H1 (cell line): ENCODE results near the gene CLIC1. TPM values are rescaled to one million over a fixed set of nuclear protein-coding genes. Genes with fewer than 3 reads are reported as not detected.
A peak's percentile ranks its signal among the peaks of the same experiment; 100 is the strongest.

Source experiments
- CTCF ChIA-PET: fragments of 300-600 bp; sonication (Branson Sonifier 250); formaldehyde crosslinking; loops from one replicate; lab custom pipeline; 2021; ENCODE audit not compliant: partially characterized antibody; lab: Charles Lee
- POLR2A ChIA-PET: fragments of 300-600 bp; sonication (Branson Sonifier 250); formaldehyde crosslinking; loops from one replicate; lab custom pipeline; 2021; ENCODE audit warnings: inconsistent platforms; ENCODE audit not compliant: partially characterized antibody; lab: Charles Lee
- DNase-seq, 2 experiments: peaks; one replicate each; pipeline versions ENCODE4 v3.0.0 to v3.0.0-alpha.2; 2010 to 2022; ENCODE audit warnings: low spot score in 2 of 2, low read depth in 1 of 2, mixed read lengths in 1 of 2
- FAIRE-seq: peaks from 2 replicates; lab custom pipeline; 2011; peaks lifted over from hg19 to GRCh38; lab: Jason Lieb, UNC
- H2AFZ ChIP-seq: 2 replicates; pipeline ENCODE4 v1.8.1; 2012; ENCODE audit warnings: low read length, inconsistent platforms
- H2AK5ac ChIP-seq: 2 replicates; pipeline ENCODE4 v1.6.1; 2013; ENCODE audit warnings: low read depth, low read length
- H2BK120ac ChIP-seq: replicated peaks from 2 replicates; pipeline ENCODE3; 2013; ENCODE audit warnings: low read depth, low read length, inconsistent platforms
- H2BK12ac ChIP-seq: 2 replicates; pipeline ENCODE4 v1.6.1; 2013; ENCODE audit warnings: low read depth, low read length
- H2BK15ac ChIP-seq: 2 replicates; pipeline ENCODE4 v1.6.1; 2013; ENCODE audit warnings: low read length
- H2BK20ac ChIP-seq: 2 replicates; pipeline ENCODE4 v1.6.1; 2013; ENCODE audit warnings: low read length
- H2BK5ac ChIP-seq: 2 replicates; pipeline ENCODE4 v1.6.1; 2013; ENCODE audit warnings: low read depth, low read length
- H3K14ac ChIP-seq: 2 replicates; pipeline ENCODE4 v1.6.1; 2013; ENCODE audit warnings: inconsistent platforms; ENCODE audit not compliant: insufficient read length
- H3K18ac ChIP-seq: 2 replicates; pipeline ENCODE4 v1.6.1; 2013; ENCODE audit warnings: low read length; ENCODE audit errors: extremely low read depth
- H3K23ac ChIP-seq: 2 replicates; pipeline ENCODE4 v1.6.1; 2013; ENCODE audit warnings: inconsistent platforms; ENCODE audit not compliant: insufficient read length
- H3K23me2 ChIP-seq: 2 replicates; pipeline ENCODE4 v1.6.1; 2013; ENCODE audit warnings: low read depth, low read length
- H3K27ac ChIP-seq: 2 replicates; pipeline ENCODE4 v1.6.1; 2011; ENCODE audit warnings: low read depth, low read length, inconsistent platforms
- H3K27me3 ChIP-seq, 4 experiments: replicated peaks in 1 of 4; 1 replicate in 1 of 4; 2 replicates in 3 of 4; pipeline versions ENCODE4 v1.6.1 to v1.8.1; 2011 to 2013; ENCODE audit warnings: low read length in 3 of 4, mild to moderate bottlenecking in 3 of 4, inconsistent platforms in 2 of 4, mixed read lengths in 2 of 4, moderate library complexity in 1 of 4; ENCODE audit not compliant: control insufficient read depth in 3 of 4, insufficient read depth in 3 of 4; ENCODE audit errors: extremely low read depth in 1 of 4
- H3K36me3 ChIP-seq, 4 experiments: 2 replicates each; pipeline versions ENCODE4 v1.6.1 to v1.8.1; 2011 to 2013; ENCODE audit warnings: mild to moderate bottlenecking in 4 of 4, low read length in 3 of 4, moderate library complexity in 2 of 4, control low read depth in 1 of 4, inconsistent platforms in 1 of 4; ENCODE audit not compliant: insufficient read depth in 4 of 4, control insufficient read depth in 2 of 4
- H3K4ac ChIP-seq: replicated peaks from 2 replicates; pipeline ENCODE3; 2013; ENCODE audit warnings: low read length, low read depth, mixed read lengths, inconsistent platforms; ENCODE audit not compliant: insufficient read length
- H3K4me1 ChIP-seq, 4 experiments: replicated peaks in 1 of 4; 1 replicate in 1 of 4; 2 replicates in 3 of 4; pipeline versions ENCODE4 v1.6.1 to v1.8.1; 2011 to 2013; ENCODE audit warnings: low read length in 3 of 4, inconsistent platforms in 2 of 4, mixed read lengths in 1 of 4; ENCODE audit not compliant: insufficient read depth in 4 of 4, control insufficient read depth in 3 of 4
- H3K4me2 ChIP-seq, 2 experiments: 2 replicates each; pipeline versions ENCODE4 v1.6.1 to v1.8.1; 2011 to 2013; ENCODE audit warnings: low read depth in 2 of 2, low read length in 2 of 2, control low read depth in 1 of 2, inconsistent platforms in 1 of 2, mild to moderate bottlenecking in 1 of 2; ENCODE audit not compliant: insufficient read depth in 1 of 2
- H3K4me3 ChIP-seq, 4 experiments: fragments of 200-600, 300-600 bp in 1 of 4; sonication (generic), shearing (Covaris generic), sonication (Bioruptor Twin) in 1 of 4; 2 replicates each; pipeline versions ENCODE4 v1.5.1 to v1.8.1; 2011 to 2016; ENCODE audit warnings: low read length in 4 of 4, low read depth in 3 of 4, control low read depth in 2 of 4, inconsistent platforms in 2 of 4, mild to moderate bottlenecking in 2 of 4, mixed read lengths in 1 of 4, moderate library complexity in 1 of 4; ENCODE audit not compliant: insufficient read depth in 2 of 4; ENCODE audit errors: extremely low read depth in 1 of 4
- H3K56ac ChIP-seq: replicated peaks from 2 replicates; pipeline ENCODE3; 2013; ENCODE audit warnings: low read depth, mild to moderate bottlenecking, mixed read lengths, low read length, inconsistent platforms; ENCODE audit not compliant: insufficient read length
- H3K79me1 ChIP-seq: 2 replicates; pipeline ENCODE4 v1.6.1; 2013; ENCODE audit warnings: low read depth, low read length, control low read depth
- H3K79me2 ChIP-seq, 2 experiments: 2 replicates each; pipeline versions ENCODE4 v1.6.1 to v1.8.1; 2012 to 2013; ENCODE audit warnings: low read length in 2 of 2, mild to moderate bottlenecking in 2 of 2, inconsistent platforms in 1 of 2; ENCODE audit not compliant: insufficient read depth in 2 of 2, control insufficient read depth in 1 of 2
- H3K9ac ChIP-seq, 4 experiments: replicated peaks in 1 of 4; 1 replicate in 1 of 4; 2 replicates in 3 of 4; pipeline versions ENCODE4 v1.6.1 to v1.8.1; 2011 to 2013; ENCODE audit warnings: low read depth in 3 of 4, low read length in 3 of 4, control low read depth in 2 of 4, mild to moderate bottlenecking in 2 of 4, moderate library complexity in 2 of 4, inconsistent platforms in 1 of 4; ENCODE audit errors: extremely low read depth in 1 of 4
- H3K9me3 ChIP-seq, 2 experiments: 2 replicates each; pipeline versions ENCODE4 v1.6.1 to v1.8.1; 2012 to 2013; ENCODE audit warnings: mild to moderate bottlenecking in 2 of 2, moderate library complexity in 2 of 2, control low read depth in 1 of 2, inconsistent platforms in 1 of 2, low read depth in 1 of 2, low read length in 1 of 2, mixed read lengths in 1 of 2; ENCODE audit not compliant: insufficient read depth in 2 of 2
- H4K20me1 ChIP-seq, 2 experiments: replicated peaks in 1 of 2; 2 replicates each; pipeline versions ENCODE3 to v1.8.1; 2011 to 2013; ENCODE audit warnings: inconsistent platforms in 2 of 2, low read length in 2 of 2, mild to moderate bottlenecking in 1 of 2; ENCODE audit not compliant: insufficient read depth in 2 of 2, control insufficient read depth in 1 of 2
- H4K5ac ChIP-seq: 2 replicates; pipeline ENCODE4 v1.6.1; 2013; ENCODE audit warnings: low read length, low read depth, mixed read lengths, inconsistent platforms; ENCODE audit not compliant: insufficient read length
- H4K8ac ChIP-seq: 2 replicates; pipeline ENCODE4 v1.8.0; 2013; ENCODE audit warnings: mild to moderate bottlenecking, moderate library complexity, low read length, inconsistent platforms; ENCODE audit not compliant: insufficient read depth; ENCODE audit errors: extremely low read depth
- H4K91ac ChIP-seq: replicated peaks from 2 replicates; pipeline ENCODE3; 2013; ENCODE audit warnings: low read length, mixed read lengths, inconsistent platforms; ENCODE audit not compliant: insufficient read length
- BACH1 ChIP-seq: IDR thresholded peaks from 2 replicates; pipeline ENCODE4 v1.6.1; 2012; ENCODE audit warnings: low read length, improper control_type of control experiment
- BRCA1 ChIP-seq: IDR thresholded peaks from 2 replicates; pipeline ENCODE4 v1.6.1; 2012; ENCODE audit warnings: low read depth, low read length, improper control_type of control experiment
- CBX5 ChIP-seq: fragments of 300-800, 300-1000 bp; sonication (generic); IDR thresholded peaks from 2 replicates; pipeline ENCODE4 v1.7.1; 2016; ENCODE audit warnings: antibody characterized with exemption, low read length, low read depth
- CBX8 ChIP-seq: fragments of 300-800, 300-1000 bp; sonication (generic); IDR thresholded peaks from 2 replicates; pipeline ENCODE4 v1.7.1; 2016; ENCODE audit warnings: low read depth, low read length, borderline replicate concordance
- NANOG ChIP-seq: IDR thresholded peaks from 2 replicates; pipeline ENCODE4 v1.6.1; 2011; ENCODE audit warnings: low read length, low read depth, mild to moderate bottlenecking, inconsistent platforms; ENCODE audit not compliant: insufficient read depth, poor library complexity, severe bottlenecking
- POLR2A ChIP-seq, 2 experiments: IDR thresholded peaks; 1 replicate in 1 of 2; 2 replicates in 1 of 2; pipeline ENCODE4 v1.6.1; 2011; ENCODE audit warnings: low read depth in 2 of 2, low read length in 2 of 2, mild to moderate bottlenecking in 2 of 2; ENCODE audit errors: control extremely low read depth in 1 of 2
- RAD21 ChIP-seq, 2 experiments: IDR thresholded peaks in 1 of 2; conservative IDR thresholded peaks in 1 of 2; 2 replicates each; pipeline ENCODE4 v1.6.1; 2011; ENCODE audit warnings: low read depth in 2 of 2, low read length in 2 of 2, improper control_type of control experiment in 1 of 2, inconsistent platforms in 1 of 2, mild to moderate bottlenecking in 1 of 2, moderate library complexity in 1 of 2
- RNF2 ChIP-seq: fragments of 200-900, 300-1000 bp; sonication (generic); IDR thresholded peaks from 2 replicates; pipeline ENCODE4 v1.7.1; 2016; ENCODE audit warnings: borderline replicate concordance, low read depth, mild to moderate bottlenecking, antibody characterized with exemption, low read length; ENCODE audit not compliant: poor library complexity, severe bottlenecking; ENCODE audit errors: missing control alignments
- SIRT6 ChIP-seq: IDR thresholded peaks from one replicate; pipeline ENCODE4 v1.7.1; 2012; ENCODE audit warnings: low read length, inconsistent platforms
- SIX5 ChIP-seq: IDR thresholded peaks from 2 replicates; pipeline ENCODE4 v1.6.1; 2011; ENCODE audit warnings: mild to moderate bottlenecking, low read depth, low read length
- WGBS, 2 experiments: shearing (Covaris generic) in 1 of 2; methylation state at CpG; one replicate each; pipeline versions ENCODE4 v1.1.6 to v1.1.7; 2013 to 2015; ENCODE audit warnings: low lambda C conversion rate in 2 of 2, mixed read lengths in 2 of 2, inconsistent platforms in 1 of 2, low coverage in 1 of 2, missing lambda C conversion rate in 1 of 2; ENCODE audit not compliant: insufficient replicate concordance in 2 of 2, insufficient coverage in 1 of 2, insufficient read length in 1 of 2; ENCODE audit errors: extremely low coverage in 1 of 2, missing lambda C conversion rate in 1 of 2; 5-methylcytosine and 5-hydroxymethylcytosine counted together
- polyA plus RNA-seq, 7 experiments: library from polyadenylated mRNA; depleted of rRNA in 3 of 7; stranded (reverse) in 5 of 7; unstranded in 2 of 7; fragments of >200 nt in 5 of 7; fragments of 200-250 nt in 2 of 7; gene quantifications; 1 replicate in 5 of 7; 2 replicates in 1 of 7; 4 replicates in 1 of 7; pipeline versions ENCODE4 v1.2.1 to v1.2.3, GENCODE V29; 2011 to 2013; ENCODE audit warnings: missing spikeins in 2 of 7, mixed read lengths in 2 of 7
- total RNA-seq: library from RNA; stranded (reverse); fragmentation: NEBNext Ultra II Directional; extraction: Animal tissue kit (Norgen Biotek cat#: 25700); gene quantifications from 2 replicates; pipeline ENCODE4 v1.2.1, GENCODE V29; 2021

CLIC1 gene
- total and polyA plus RNA-seq, 2 of the 8 experiments (the other 6 are each of a cell fraction or from before 2014, with no cell fraction given), result 250 to 277 TPM

DNA sequence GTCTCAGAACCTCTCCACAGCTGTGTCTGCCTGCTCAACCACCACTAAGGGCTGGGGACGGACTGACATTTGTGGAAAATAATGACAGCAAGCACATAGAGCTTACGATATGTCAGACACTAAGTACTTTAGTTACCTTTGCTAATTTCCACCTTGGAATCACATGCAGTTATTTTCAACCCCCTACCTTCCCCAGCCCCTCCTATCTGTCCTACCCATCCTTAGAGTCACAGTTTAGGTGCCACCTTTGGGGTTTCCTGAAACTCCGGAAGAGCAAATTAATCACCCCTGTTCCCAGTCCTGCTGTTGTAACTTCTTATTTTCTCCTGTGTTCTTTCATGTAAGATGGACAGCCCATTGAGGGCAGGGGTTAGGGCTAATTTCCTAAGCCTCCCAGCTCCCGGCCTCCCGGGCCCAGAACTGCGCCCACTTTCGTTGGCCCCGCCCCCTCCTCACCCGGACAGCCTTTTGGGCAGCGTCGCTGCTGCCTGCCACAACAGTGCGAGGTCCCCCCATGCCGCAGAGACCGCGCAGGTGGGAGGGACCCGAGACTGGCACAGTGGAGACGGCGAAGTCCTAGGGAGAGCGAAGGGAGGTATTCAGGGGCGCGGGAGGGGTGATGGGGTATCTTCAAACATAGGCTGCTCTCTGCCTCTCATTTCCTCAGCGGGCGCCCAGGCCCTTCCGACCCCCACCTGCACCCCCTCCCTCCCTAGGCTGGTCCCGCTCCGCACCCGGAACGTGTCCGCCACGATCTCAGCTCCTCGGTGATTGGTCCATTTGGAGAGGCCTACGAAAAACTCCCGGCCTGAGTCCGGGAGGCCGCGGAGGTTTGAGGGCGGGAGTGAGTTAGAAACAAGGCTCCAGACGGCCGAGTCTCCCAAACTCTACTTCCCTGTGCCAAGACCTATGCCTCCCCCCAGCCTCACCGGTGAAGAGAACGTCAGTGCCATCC is 8.3 kb downstream of the CLIC1 start:
- Histone ChIP-seq H2AK5ac (no peak overlapping the region), H2BK15ac (peak overlapping the region; percentile 61; the same call in 1 of the 2 replicates), H2BK20ac (no peak overlapping the region), H3K9me3 (no peaks in the 10 kb centered on the region), H4K5ac (no peak overlapping the region), H2BK5ac (no peak overlapping the region), H2BK120ac (no peak overlapping the region), H2AFZ (no peak overlapping the region), H4K8ac (no peak overlapping the region), H3K56ac (no peak overlapping the region), H3K4ac (no peak overlapping the region), H2BK12ac (no peak overlapping the region), H3K36me3 (peaks cover 3 to 28% (median 23%) of the 10 kb centered on the region in 4 experiments; a peak in 7 of 8 replicates), H3K79me2 (no peaks in the 10 kb centered on the region), H3K79me1 (0 out of 2 replicates have a peak, but pooled peaks cover 3% of the 10 kb centered on the region), H3K4me3 (peak overlapping the region in 3 of 4 experiments; percentile 77 to 91 (median 89); a peak in 2 of 8 replicates), H4K20me1 (peaks cover 0 to 1% of the 10 kb centered on the region in 2 experiments), H3K27ac (no peak overlapping the region), H3K23ac (no peak overlapping the region), H3K27me3 (no peaks in the 10 kb centered on the region), H3K4me1 (peaks cover 2 to 13% (median 7%) of the 10 kb centered on the region in 4 experiments), H3K23me2 (peaks cover 2% of the 10 kb centered on the region; the same call in 1 of the 2 replicates), H3K4me2 (peak overlapping the region; percentile 31 to 90; a peak in 2 of 4 replicates), H4K91ac (no peak overlapping the region), H3K9ac (no peak overlapping the region), H3K14ac (no peak overlapping the region), H3K18ac (no peak overlapping the region)
- ChIA-PET CTCF (interaction anchor here (0.5 to 8.9 kb wide), 15 partner anchors 10 to 102 kb away, joined by 3 to 89 read pairs (median 4); partner anchors contain the start of genes ABHD16A, LY6G6D and MSH5), POLR2A (interaction anchor here (0.6 to 7.2 kb wide), 6 partner anchors 10 to 99 kb away, joined by 3 to 73 read pairs (median 3); partner anchors contain the start of genes CLIC1, HSPA1B and MSH5)
- DNase-seq, result no peak
- no peak for FAIRE-seq
- WGBS, 2 experiments, result 86% methylated on average over 23 of the region's 41 CpGs; no CpG with 5 or more reads in 1 of the 2 experiments
- TF ChIP-seq SIX5 (no peak), NANOG (no peak), CBX5 (no peak), POLR2A (IDR thresholded peaks at IDR 0.05; ENCODE audit: control extremely low read depth in 1 of 2, low read depth in 2 of 2, low read length in 2 of 2) (no peak), SIRT6 (no peak), BACH1 (no peak), RNF2 (no peak), CBX8 (no peak), BRCA1 (no peak), RAD21 (IDR thresholded peaks at IDR 0.05 in 1 of 2, conservative IDR thresholded peaks at IDR 0.05 in 1 of 2; ENCODE audit: low read depth in 2 of 2, low read length in 2 of 2) (no peak)
